UCSD-AML1 (cell line): ENCODE measurements around the gene RNF183.
A peak's percentile ranks its signal among the peaks of the same experiment; 100 is the strongest.
"Not testable (repeated sequence)": the region's sequence is repeated elsewhere in the genome, so short reads cannot be mapped to it uniquely, and the experiment has no call there.

Experiments
- DNase-seq: peaks from one replicate; lab custom pipeline; 2025; ENCODE audit not compliant: unreplicated experiment; lab: John Stamatoyannopoulos, UW

Gene RNF183

DNA sequence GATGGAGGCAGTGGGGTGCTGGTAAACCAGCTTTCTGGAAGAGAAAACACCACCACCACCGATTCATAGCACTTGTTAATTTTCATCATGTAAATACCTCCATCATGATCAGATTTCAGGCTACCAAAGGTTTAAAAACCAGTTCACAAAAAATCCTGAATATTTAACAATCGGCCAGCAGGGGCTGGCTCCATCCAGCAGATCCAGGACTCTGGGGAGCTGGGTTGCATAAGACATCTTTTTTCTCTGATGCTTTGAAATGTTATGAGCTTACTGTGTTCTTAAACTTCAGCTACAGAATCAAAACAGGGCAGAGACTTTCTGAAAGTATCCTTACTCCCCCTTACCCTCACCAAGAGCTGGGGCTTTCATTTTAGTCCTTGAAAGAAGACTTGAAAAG, 14.6 kb upstream of the RNF183 start:
- no peak for DNase-seq

DNA sequence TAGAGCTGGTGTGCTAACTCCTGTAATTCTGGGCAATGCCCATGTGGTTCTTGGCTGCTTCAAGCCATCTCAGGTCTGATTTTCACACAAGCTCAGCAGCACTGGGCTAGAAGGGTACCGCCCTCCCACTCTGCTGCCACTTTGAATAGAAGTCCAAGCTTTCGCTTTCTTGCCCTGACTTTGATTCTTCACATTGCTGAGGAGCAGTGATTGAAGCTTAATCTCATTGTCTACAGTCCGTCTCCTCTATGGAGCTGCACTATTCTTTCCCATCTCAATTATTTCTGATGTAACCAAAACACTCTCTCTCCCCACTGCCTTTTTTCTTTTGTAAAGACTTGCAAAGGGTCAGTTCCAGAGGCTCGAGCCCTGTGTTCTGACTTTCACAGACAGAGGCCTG, 12.9 kb upstream of the RNF183 start:
- no peak for DNase-seq

DNA sequence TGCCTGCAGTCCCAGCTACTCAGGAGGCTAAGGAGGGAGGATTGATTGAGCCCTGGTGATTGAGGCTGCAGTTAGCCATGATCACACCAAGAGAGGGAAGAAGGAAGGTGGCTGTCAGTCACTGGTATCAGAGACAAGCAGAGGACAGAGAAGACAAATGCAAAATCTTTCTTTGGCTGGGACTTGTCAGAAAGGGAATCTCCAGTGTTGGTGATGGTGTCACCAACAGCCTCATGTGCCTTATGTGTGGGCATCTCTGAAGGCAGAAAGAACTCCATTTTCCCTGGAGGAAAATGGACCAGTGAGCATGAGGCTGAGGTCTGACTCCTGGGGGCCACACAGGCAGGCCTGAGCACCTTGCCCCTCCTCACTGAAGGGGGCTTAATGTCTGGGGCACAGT, 12.1 kb upstream of the RNF183 start:
- no peak for DNase-seq

DNA sequence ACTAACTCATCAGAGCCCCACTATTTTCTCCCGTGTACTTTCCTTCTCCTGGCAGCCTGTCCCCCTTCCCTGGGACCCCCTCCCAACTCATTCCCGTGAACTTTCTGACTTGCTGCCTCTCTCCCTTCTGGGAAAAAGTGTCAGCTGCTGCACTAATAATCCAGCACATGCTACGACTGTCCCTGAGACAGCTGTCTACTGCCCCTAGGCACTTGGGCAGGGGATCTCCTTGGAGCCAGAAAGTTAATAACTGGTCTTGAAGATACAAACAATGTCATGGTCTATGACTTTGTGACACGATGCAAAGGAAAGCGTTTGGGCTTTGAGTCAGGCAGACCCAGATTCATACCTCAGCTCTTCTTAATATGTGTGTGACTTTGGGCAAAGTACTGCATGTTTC, 10.1 kb upstream of the RNF183 start:
- no peak for DNase-seq

DNA sequence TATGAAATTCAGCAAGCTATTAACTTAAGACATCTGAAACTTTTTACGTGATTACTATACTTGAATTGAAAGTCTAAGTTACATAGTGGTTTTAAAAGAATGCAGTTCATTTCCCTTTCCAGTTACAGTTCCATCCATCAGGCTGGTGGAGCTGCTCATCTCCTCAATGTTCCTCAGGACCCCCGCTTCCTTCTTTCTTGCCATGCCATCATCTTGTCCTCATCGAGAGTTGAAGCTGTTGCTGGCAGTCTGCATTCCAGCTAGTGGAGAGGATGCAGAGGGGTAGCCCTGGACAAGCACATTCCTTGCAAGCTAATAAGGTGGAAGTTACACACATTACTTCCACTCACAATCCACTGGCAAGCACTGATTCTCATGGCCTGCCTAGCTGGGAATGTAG, 8.8 kb upstream of the RNF183 start:
- DNase-seq = no peak

DNA sequence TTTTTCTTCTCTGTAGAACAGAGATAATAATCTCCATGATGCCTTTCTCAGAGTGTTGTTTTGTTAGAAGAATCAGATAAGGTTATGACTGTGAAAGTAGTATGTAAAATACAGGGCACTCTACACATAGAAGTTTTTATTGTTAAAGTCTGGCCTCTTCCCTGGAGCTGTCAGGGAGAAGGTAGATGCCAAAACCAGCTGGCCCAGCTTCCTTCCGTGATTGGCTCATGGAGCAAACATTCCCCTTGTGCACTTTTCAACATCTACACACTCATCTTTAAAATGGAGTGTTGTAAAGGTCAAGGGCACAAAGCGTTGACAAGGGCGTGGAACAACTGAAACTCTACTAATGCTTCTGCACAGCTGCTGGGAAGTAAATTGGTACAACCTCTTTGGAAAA, 7.4 kb upstream of the RNF183 start:
- no peak for DNase-seq

DNA sequence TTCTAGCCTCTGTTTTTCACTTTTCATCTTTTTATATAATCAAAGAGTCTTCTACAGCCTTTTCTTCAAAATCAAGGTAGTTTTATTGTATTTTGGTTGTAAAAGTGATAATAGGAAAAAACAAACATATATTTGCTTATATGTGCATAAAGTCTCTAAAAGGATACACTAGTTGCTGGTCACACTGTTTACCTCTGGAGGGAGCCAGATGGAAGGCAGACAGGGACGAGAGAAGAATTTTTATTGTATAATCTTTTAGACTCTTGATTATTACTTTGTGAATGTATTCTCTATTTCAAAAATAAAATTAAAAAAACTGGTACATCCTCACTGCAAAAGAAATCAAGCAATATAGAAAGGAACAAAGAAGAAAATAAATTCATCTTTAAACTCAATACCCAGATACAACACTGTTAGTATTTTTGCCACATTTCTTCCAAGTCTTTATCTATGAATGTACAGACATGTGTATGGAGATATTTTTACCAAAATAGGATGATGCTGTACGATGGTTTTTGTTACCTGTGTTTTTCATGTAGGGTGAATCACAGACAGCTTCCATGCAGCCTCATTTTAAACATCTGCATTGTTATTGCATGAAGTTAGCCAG, 6.1 kb upstream of the RNF183 start:
- DNase-seq = no peak

DNA sequence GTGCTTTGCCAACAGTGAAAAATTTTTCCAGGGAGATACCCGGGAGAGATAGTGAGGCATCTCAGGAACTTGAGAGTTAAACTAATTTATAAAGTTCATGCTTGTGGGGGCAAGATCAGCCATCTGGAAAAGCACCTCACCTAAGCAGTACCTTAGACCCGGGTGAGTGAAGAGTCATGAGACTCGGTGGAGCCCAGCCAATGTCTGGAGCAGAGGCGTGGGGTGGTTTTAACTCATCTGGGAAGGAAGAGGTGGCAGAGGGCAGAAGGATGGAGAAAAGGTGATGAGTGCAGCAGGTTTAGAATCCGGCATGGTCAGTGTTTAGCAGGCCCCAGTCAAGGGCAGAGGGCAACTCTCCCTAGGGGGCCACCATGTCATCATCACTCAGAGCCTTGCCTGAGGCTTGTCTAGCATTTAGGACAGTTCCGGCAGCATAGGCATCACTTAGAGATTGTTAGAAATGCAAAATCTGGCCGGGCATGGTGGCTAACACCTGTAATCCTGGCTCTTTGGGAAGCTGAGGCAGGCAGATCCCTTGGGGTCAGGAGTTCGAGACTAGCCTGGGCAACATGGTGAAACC, 4.3 kb upstream of the RNF183 start:
- no peak for DNase-seq

DNA sequence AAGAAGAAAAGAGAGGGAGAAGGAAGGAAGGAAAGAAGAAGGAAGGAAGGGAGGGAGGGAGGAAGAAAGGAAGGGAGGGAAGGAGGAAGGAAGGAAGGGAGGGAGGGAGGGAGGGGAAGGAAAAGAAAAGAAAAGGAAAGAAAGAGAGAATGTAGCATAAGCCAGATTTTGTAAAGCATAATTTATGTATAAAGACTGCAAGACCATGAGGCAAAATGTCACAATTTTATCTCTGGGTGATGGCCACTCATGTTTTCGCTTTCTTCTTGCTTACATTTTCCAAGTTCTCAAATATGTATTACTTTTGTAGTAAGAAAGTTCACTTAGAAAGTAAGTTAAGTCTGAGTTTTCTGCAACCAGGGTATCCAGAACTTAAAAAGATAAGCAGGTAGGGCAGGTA, 3.4 kb upstream of the RNF183 start:
- DNase-seq = no peak

DNA sequence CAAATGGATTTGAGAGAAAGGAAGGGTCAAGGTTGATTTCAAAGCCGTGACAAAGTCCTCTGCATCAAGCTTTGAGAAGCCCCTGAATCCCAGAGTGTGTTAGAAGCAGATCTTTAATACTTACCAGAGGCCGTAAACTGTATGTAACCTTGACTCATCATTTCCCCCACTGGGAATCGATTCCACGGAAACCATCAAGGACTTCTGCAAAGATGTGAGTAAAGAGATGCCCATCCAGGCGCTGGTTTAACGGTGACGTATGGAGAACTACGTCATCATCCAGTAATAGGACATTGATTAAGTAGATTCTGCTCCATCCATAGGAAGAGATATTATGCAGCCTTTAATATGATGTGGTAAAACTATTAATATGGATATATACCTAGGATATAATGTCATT, 1.6 kb downstream of the RNF183 start:
- no peak for DNase-seq

DNA sequence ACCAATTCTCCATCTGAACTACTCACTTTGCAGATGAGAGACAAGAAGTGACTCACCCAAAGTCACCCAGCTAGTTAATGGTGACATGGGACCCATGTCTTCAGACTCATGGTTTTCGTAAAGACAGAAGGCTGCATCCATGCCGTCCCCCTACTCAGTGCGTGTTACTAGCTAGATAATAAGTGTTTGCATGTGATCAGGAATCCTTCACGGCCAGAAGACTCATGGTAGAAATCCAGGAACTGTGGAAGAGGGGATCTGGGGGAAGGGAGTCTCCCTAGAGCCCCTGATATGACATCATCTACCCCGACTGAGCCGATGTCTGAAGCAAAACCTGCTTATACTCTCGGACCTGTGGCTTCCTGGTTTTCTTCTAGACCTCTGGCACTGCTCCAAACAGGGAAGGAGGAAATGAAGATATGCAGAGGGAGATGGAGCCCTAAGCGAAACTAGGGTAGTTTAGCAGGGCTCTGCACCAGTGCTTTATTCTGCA, 3.3 kb downstream of the RNF183 start:
- peak; percentile 22 for DNase-seq

DNA sequence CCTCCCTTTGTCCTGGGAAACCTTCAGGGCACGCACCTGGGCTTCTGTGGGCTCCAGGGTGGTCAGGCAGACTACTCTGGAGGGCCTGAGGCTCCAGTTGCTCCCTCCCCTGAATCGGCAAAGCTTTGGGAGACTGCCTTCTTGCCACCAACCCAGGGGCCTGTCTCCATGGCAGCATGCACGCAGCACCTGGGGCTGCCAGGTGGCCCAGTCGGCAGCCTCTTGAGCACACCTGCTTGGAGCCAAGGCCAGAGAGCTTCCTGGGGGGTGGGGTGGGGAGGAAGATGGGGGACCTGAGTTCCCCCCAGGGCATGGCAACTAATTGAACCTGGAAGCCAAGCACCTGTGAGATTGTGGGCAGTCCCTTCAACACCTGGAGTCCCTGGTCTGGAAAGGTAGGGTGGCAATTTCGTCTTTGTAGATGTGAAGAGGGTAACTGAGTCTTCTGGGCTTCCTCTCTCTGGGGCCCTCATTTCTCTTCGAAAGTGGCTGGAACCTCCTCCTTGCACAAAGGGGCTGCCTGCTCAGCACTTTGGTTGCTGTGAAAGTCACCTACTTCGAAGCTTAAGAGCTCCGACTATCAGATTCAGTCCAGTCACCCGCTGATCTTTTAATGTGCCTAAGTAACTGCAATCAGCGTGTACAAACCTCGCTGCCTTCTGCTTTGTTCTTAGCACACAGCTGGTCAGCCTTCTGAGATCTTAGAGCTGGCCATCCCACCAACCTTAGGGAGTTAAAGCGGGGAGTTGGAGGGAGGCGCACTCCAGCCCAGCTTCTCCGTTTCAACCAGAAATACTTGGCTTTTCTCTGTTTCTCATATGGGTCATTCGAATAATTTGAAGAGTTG, 4.0 kb downstream of the RNF183 start:
- DNase-seq = no peak

DNA sequence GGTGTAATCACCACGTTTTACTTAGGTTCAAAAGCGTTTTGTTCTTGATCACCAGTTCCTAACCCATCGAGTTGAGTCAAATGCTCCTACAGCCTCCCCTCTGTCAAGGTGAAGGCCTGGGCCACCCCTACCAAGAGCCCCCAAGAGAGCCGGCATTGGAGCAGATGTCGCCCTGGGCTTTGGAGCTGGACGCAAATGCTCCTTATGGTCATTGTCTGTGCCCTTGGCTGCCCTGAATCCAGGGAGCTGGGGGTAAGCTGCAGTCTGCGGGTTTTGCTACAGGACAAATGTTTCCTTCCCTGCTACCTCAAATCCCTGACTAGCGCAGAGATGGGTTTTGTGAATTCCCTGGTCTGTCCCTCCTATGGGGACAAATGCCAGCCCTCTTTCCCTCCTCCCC, 4.9 kb downstream of the RNF183 start:
- no peak for DNase-seq

DNA sequence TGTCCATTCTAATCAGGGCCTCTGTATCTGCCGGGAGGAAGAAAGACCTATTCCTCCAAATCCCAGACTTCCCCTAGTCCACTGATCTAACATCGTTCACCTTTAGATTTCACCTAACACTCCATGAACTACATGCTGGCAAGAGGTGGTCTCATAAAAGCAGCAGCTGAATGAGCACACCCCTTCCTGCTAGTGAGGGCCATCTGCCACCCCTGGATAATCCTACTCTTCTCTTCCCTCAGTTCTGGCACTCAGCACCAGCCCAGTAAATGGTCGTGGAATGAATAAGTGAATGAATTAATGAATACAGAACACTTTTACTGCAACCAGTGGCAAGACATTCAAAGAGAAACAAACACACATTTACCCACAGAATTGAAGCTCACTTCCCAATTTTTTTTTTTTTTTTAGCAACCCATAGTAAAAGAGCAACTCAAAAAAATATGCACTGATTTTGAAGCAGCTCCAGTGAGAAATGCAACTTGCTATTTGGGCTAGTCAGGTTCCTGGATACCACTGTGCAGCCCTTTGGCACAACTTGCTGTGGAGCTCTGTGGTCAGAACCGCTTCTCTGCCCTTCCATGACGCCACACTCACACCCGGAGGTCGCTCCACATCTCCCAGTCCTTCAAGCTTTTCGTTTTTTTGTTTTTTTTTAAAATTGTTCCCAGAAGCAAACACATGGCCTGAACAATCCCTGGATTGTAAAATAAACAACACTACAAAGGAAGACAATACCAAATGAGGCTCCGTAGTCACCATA, 6.2 kb downstream of the RNF183 start:
- no peak for DNase-seq

DNA sequence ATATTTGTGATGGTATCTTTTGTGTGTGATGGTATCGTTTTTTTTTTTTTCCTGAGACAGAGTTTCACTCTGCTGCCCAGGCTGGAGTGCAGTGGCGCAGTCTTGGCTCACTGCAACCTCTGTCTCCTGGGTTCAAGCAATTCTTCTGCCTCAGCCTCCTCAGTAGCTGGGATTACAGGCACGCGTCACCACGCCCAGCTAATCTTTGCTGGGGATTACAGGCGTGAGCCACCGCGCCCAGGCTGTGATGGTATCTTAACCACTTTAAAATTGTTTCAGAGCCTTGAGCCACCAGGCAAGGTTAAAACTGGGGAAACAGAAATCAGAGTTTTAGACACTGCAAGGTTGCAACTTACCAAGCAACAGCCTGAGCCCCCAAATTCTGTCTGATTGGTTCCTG, 6.9 kb downstream of the RNF183 start:
- DNase-seq = not testable (repeated sequence)

DNA sequence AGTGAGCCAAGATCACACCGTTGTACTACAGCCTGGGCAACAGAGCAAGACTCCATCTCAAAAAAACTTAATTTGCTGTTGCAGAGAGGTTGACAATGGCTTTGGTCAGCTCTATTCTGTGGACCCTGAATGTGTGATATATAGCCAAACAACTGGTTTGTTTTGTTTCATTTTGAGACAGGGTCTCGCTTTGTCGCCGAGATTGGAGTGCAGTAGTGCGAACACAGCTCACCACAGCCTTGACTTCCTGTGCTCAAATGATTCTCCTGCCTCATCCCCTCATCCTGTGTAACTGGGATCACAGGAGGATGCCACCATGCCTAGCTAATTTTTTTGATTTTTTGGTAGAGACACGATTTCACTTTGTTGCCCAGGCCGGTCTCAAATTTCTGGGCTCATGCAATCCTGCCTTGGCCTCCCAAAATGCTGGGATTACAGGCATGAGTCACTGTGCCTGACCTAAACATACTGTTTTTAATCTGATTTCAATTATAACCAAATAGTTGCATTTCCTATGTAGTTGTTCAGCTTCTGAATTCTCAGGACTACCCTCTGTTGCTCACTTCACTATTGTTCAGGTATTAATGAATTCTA, 9.8 kb downstream of the RNF183 start:
- no peak for DNase-seq

DNA sequence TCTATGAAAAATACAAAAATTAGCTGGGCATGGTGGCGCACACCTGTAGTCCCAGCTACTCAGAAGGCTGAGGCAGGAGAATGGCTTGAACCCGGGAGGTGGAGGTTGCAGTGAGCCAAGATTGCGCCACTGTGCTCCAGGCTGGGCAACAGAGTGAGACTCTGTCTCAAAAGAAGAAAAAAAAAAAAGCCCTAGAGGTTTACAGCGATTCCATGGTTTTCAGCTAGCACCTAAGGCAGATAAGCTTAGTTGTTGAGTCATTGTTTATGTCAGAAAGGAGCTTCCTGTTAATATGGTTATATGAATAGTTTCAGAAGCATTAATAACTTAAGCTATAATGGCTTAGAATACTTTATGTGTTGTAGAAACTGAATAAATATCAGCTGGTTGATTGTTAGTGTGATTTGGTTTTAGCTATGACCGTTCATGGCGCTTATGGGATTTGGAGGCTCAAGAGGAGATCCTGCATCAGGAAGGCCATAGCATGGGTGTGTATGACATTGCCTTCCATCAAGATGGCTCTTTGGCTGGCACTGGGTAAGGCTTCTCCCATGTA, 13.0 kb downstream of the RNF183 start:
- no peak for DNase-seq

DNA sequence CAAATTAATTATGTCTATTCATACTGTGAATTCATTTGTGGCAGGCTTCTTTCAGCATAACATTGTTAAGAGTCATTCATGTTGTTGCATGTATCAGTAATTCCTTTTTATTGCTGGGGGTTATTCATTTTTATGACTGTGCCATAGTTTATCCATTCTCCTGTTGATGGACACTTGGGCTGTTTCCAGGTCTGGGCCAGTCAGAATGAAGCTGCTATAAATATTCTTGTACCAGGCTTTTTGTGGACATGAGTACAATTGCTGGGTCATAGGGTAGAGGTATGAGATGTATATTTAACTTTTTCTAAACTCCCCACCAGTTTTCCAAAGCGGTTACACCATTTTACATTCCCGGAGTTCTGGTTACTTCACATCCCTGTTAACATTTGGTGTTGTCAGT, 14.1 kb downstream of the RNF183 start:
- no peak for DNase-seq

DNA sequence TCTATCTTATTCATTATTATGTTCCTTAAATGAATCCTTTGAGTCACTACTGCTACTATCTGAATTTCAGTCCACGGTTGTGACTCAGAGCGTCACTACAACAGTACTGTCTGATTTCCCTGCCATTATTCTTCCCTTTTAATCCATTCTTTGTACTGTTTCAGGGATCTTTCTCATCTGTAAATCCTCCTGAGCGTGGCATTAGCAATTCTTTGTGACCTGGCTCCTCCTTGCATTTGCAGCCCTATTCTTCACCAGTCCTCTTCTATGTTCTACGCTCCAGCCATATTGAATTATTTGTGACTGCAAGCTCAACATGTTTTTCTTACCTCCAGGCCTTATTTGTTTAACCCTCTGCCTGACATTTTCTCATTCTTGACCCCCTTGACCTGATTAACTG, 21.8 kb downstream of the RNF183 start:
- DNase-seq = no peak

DNA sequence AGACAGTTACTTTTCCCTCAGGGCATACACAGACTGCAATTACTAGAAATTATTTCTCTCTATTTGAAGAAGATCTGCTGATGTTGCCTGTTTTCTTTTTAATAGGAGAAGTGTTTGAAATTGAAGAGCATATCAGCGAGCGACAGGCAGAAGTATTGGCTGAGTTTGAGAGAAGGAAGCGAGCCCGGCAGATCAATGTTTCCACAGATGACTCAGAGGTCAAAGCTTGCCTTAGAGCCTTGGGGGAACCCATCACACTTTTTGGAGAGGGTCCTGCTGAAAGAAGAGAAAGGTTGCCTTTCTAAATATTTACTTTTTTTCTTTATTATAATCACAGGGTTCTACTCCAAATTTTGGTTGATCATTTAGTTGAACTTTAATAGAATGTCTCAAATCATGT, 24.3 kb downstream of the RNF183 start:
- DNase-seq = no peak
